ENCODE results near the gene E2F3. TPM values are rescaled to one million over a fixed set of nuclear protein-coding genes. Genes with fewer than 3 reads are reported as not detected.

Gene E2F3
- total RNA-seq, 1 experiment from 2014 or later = 30.2 TPM

DNA sequence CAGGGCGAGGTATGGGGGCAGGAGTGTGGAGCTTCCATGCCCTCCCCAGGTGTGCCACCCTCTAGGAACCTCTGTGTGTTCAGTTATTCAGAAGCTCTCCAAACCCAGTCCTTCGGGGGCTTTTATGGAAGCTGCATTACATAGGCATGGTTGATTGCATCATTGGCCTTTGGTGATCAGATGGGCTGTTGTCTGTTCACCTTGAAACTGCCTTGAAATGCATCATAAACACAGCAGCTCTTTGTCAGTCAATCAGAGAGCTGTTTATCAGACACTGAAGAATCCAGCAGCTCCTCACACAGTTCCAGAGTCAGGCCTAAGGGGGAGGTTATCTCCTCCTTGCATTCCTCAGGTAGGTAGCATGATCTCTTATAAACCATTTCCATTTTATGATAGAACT is 62.4 kb downstream of the E2F3 start:
- POLR2A ChIA-PET = interaction anchor here (1.1 kb wide), 1 partner anchor 59 kb away, joined by 9 read pairs; no protein-coding TSS in a partner anchor

More for the DNA sequence above, 62.4 kb downstream of the E2F3 start:
- Mint-ChIP-seq H3K4me1 (peaks cover 53% of the 10 kb centered on the region), H3K27ac (peak overlapping the region; percentile 85), H3K9me3 (peaks cover 18% of the 10 kb centered on the region), H3K4me3 (no peak overlapping the region), H3K27me3 (ENCODE audit: low read depth) (no peaks in the 10 kb centered on the region), H3K36me3 (peaks cover 41% of the 10 kb centered on the region)
- TF ChIP-seq, protein P1, sequence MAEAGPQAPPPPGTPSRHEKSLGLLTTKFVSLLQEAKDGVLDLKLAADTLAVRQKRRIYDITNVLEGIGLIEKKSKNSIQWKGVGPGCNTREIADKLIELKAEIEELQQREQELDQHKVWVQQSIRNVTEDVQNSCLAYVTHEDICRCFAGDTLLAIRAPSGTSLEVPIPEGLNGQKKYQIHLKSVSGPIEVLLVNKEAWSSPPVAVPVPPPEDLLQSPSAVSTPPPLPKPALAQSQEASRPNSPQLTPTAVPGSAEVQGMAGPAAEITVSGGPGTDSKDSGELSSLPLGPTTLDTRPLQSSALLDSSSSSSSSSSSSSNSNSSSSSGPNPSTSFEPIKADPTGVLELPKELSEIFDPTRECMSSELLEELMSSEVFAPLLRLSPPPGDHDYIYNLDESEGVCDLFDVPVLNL (CRISPR knock-in tag; IDR thresholded peaks at IDR 0.05; ENCODE audit: borderline replicate concordance, low read depth) = no peak
- TF ChIP-seq JAZF1 (CRISPR knock-in tag; IDR thresholded peaks at IDR 0.05) (no peak), FOXP1 (CRISPR knock-in tag; IDR thresholded peaks at IDR 0.05; ENCODE audit: borderline replicate concordance) (no peak), SOX15 (CRISPR knock-in tag; IDR thresholded peaks at IDR 0.05) (no peak), ZNF121 (CRISPR knock-in tag; IDR thresholded peaks at IDR 0.05) (no peak), TCF7 (CRISPR knock-in tag; IDR thresholded peaks at IDR 0.05; ENCODE audit: low read depth) (no peak)
- TF ChIP-seq, protein P2, sequence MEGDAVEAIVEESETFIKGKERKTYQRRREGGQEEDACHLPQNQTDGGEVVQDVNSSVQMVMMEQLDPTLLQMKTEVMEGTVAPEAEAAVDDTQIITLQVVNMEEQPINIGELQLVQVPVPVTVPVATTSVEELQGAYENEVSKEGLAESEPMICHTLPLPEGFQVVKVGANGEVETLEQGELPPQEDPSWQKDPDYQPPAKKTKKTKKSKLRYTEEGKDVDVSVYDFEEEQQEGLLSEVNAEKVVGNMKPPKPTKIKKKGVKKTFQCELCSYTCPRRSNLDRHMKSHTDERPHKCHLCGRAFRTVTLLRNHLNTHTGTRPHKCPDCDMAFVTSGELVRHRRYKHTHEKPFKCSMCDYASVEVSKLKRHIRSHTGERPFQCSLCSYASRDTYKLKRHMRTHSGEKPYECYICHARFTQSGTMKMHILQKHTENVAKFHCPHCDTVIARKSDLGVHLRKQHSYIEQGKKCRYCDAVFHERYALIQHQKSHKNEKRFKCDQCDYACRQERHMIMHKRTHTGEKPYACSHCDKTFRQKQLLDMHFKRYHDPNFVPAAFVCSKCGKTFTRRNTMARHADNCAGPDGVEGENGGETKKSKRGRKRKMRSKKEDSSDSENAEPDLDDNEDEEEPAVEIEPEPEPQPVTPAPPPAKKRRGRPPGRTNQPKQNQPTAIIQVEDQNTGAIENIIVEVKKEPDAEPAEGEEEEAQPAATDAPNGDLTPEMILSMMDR (IDR thresholded peaks at IDR 0.05) = no peak
- TF ChIP-seq, protein P3, sequence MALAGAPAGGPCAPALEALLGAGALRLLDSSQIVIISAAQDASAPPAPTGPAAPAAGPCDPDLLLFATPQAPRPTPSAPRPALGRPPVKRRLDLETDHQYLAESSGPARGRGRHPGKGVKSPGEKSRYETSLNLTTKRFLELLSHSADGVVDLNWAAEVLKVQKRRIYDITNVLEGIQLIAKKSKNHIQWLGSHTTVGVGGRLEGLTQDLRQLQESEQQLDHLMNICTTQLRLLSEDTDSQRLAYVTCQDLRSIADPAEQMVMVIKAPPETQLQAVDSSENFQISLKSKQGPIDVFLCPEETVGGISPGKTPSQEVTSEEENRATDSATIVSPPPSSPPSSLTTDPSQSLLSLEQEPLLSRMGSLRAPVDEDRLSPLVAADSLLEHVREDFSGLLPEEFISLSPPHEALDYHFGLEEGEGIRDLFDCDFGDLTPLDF (CRISPR knock-in tag; IDR thresholded peaks at IDR 0.05) = no peak
- TF ChIP-seq, protein P4, sequence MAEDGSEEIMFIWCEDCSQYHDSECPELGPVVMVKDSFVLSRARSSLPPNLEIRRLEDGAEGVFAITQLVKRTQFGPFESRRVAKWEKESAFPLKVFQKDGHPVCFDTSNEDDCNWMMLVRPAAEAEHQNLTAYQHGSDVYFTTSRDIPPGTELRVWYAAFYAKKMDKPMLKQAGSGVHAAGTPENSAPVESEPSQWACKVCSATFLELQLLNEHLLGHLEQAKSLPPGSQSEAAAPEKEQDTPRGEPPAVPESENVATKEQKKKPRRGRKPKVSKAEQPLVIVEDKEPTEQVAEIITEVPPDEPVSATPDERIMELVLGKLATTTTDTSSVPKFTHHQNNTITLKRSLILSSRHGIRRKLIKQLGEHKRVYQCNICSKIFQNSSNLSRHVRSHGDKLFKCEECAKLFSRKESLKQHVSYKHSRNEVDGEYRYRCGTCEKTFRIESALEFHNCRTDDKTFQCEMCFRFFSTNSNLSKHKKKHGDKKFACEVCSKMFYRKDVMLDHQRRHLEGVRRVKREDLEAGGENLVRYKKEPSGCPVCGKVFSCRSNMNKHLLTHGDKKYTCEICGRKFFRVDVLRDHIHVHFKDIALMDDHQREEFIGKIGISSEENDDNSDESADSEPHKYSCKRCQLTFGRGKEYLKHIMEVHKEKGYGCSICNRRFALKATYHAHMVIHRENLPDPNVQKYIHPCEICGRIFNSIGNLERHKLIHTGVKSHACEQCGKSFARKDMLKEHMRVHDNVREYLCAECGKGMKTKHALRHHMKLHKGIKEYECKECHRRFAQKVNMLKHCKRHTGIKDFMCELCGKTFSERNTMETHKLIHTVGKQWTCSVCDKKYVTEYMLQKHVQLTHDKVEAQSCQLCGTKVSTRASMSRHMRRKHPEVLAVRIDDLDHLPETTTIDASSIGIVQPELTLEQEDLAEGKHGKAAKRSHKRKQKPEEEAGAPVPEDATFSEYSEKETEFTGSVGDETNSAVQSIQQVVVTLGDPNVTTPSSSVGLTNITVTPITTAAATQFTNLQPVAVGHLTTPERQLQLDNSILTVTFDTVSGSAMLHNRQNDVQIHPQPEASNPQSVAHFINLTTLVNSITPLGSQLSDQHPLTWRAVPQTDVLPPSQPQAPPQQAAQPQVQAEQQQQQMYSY (CRISPR knock-in tag; IDR thresholded peaks at IDR 0.05) = no peak
- TF ChIP-seq, protein P5, sequence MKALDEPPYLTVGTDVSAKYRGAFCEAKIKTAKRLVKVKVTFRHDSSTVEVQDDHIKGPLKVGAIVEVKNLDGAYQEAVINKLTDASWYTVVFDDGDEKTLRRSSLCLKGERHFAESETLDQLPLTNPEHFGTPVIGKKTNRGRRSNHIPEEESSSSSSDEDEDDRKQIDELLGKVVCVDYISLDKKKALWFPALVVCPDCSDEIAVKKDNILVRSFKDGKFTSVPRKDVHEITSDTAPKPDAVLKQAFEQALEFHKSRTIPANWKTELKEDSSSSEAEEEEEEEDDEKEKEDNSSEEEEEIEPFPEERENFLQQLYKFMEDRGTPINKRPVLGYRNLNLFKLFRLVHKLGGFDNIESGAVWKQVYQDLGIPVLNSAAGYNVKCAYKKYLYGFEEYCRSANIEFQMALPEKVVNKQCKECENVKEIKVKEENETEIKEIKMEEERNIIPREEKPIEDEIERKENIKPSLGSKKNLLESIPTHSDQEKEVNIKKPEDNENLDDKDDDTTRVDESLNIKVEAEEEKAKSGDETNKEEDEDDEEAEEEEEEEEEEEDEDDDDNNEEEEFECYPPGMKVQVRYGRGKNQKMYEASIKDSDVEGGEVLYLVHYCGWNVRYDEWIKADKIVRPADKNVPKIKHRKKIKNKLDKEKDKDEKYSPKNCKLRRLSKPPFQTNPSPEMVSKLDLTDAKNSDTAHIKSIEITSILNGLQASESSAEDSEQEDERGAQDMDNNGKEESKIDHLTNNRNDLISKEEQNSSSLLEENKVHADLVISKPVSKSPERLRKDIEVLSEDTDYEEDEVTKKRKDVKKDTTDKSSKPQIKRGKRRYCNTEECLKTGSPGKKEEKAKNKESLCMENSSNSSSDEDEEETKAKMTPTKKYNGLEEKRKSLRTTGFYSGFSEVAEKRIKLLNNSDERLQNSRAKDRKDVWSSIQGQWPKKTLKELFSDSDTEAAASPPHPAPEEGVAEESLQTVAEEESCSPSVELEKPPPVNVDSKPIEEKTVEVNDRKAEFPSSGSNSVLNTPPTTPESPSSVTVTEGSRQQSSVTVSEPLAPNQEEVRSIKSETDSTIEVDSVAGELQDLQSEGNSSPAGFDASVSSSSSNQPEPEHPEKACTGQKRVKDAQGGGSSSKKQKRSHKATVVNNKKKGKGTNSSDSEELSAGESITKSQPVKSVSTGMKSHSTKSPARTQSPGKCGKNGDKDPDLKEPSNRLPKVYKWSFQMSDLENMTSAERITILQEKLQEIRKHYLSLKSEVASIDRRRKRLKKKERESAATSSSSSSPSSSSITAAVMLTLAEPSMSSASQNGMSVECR (CRISPR knock-in tag; IDR thresholded peaks at IDR 0.05; ENCODE audit: borderline replicate concordance) = no peak
- TF ChIP-seq, protein P6, sequence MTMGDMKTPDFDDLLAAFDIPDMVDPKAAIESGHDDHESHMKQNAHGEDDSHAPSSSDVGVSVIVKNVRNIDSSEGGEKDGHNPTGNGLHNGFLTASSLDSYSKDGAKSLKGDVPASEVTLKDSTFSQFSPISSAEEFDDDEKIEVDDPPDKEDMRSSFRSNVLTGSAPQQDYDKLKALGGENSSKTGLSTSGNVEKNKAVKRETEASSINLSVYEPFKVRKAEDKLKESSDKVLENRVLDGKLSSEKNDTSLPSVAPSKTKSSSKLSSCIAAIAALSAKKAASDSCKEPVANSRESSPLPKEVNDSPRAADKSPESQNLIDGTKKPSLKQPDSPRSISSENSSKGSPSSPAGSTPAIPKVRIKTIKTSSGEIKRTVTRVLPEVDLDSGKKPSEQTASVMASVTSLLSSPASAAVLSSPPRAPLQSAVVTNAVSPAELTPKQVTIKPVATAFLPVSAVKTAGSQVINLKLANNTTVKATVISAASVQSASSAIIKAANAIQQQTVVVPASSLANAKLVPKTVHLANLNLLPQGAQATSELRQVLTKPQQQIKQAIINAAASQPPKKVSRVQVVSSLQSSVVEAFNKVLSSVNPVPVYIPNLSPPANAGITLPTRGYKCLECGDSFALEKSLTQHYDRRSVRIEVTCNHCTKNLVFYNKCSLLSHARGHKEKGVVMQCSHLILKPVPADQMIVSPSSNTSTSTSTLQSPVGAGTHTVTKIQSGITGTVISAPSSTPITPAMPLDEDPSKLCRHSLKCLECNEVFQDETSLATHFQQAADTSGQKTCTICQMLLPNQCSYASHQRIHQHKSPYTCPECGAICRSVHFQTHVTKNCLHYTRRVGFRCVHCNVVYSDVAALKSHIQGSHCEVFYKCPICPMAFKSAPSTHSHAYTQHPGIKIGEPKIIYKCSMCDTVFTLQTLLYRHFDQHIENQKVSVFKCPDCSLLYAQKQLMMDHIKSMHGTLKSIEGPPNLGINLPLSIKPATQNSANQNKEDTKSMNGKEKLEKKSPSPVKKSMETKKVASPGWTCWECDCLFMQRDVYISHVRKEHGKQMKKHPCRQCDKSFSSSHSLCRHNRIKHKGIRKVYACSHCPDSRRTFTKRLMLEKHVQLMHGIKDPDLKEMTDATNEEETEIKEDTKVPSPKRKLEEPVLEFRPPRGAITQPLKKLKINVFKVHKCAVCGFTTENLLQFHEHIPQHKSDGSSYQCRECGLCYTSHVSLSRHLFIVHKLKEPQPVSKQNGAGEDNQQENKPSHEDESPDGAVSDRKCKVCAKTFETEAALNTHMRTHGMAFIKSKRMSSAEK (CRISPR knock-in tag; IDR thresholded peaks at IDR 0.05; ENCODE audit: borderline replicate concordance) = no peak
- CTCF ChIA-PET = no interaction called here
- DNase-seq (ENCODE audit: low spot score) (no peak), ATAC-seq (no peak)

Measured in WTC11 (cell line).